SIG-M5 treated with dmso at 0.1 percent for 504 hours (cell line): ENCODE measurements around the gene ADGRL3.

Experiments
- DNase-seq: peaks from one replicate; lab custom pipeline; 2025; ENCODE audit not compliant: unreplicated experiment; lab: John Stamatoyannopoulos, UW

ADGRL3 gene

DNA sequence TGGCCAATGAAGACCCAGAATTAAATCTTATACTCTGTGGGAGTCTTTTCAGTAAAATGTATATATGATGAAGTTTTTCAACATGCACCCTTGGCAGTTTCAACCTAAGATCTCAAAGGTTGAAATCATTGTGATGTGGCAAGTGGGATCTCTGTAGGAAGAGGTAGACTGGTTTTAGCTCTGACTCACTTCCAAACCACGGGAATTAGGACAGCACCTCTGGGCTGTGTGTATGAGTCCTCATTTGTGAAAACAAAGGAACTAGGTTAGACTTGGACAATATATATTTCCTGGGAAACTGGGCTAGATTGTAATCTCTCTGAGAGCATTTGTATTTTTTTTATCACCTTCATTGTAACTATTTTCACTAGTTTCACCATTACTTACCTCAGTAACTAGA is 333.0 kb downstream of the ADGRL3 start:
- no peak for DNase-seq

DNA sequence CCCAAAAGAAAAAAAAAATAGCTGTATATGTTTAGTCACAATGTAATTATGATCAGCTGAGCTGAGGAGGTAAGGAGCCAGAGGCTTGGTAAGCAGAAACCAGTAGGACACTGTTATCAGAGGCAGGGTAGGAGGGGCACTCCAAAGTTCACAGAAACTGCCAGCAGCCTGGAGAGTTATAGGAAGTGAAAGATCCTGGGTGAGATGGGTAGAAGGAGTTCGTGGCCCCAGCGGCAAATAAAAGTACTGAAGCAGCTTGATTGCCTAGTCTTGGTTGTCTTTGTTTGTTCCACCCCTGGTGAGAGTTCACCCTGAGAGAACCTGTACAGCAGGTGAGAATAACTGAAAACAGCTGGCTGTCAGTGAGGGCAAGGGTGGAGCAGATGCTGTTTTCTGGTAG is 340.8 kb downstream of the ADGRL3 start:
- DNase-seq, result peak; percentile 79

DNA sequence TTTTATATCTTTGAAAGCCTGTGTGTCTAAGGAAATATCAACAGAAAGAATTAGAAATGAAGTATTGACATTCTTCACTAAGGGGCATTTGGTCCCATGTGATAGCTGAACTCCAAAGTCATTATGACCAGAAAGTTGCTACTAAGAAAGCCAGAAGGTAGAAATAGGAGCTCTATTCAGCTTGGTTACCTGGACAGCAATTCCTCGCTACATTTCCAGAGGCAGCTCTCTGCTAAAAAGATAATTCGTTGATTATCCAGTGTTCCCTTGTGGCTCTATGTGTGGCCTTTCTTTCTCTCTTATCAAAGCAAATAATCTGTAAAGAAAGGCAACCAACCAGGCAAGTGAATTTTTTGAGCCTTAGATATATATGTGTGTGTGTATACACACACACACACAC is 341.3 kb downstream of the ADGRL3 start:
- DNase-seq, result no peak

DNA sequence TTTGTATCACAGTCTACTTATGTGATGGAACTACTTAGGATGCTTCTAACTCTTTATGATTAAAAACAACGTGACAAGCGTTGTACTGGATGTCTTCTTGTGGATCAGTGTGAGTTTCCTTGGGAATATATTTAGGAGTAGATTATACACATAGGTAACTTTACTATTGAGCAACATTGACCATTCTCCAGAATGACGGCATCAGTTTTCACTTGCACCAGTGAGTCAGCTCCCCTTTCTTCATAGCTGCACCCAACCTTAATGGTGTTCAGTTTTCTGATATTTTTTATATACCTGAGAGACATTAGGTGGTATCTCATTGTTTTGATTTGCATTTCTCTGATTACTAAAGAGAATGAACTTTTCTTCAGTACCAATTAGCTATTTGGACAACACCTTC is 343.9 kb downstream of the ADGRL3 start:
- DNase-seq, result no peak

DNA sequence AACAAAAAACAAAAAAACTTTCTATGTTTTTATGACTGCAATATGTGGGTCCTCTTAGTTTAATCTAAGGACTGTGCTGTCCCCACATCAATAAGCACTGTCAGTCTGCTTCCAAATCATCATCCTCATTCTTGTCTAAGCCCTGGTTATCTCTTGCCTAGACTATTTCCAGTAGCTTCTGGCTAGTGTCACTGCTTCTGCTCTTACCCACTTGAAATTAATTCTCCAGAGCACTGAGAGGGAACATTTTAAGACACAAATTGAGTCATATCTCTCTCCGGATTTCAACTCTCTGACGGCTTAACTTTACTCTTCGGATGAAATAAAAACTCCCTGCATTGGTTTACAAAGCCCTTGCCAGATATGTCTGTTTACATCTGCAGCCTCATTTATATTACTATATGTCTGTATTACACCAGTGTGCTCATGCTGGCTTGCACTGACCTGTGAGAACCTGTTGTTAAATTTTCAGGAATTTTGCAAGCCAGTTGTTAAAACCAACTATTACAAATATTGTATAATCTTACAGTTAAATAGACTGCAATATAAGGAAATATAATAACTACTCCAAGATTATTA is 345.9 kb downstream of the ADGRL3 start:
- no peak for DNase-seq

DNA sequence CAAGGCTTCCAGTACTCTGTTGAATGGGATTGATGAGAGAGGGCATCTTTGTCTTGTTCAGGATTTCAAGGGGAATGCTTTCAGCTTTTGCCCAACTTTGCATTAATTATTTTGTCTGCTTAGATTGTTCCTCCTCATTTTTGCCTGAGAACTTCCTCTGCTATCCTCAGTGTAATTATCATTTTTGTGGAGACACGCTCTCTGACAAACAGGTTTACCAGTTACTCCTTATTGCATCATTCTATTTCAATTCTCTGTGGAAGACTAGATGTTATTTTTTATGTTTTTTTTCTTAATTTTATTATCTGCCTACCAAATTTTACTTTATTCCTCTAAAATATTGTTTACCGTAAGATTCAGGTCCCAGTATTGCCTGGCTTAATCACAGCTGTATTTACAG is 349.2 kb downstream of the ADGRL3 start:
- no peak for DNase-seq

DNA sequence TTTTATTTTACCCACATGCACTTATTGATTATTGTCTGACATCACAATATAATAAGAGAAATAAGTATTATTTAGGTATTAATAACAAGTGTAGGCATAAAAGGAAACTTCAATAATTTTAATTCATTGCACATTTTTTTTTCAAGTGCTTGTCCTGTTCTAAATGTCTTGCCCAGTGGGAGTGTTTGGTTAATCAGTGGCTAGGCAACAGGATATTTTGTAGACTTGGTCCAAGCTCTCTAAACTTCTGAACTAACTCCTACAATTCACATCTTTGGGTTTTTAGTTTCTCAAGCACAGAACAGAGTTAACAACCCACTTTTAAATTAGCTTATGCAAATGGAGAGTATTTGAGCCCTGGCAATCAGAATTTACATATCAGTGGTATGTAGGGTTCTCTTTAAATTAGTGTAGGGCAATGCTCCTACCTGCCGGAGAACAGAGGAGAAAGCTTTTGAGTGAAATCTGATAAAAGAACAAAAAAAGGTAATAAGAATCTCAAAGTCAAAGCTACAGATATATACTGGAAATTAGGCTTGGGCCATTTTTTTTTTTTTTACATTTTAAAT is 353.5 kb downstream of the ADGRL3 start:
- DNase-seq, result no peak

DNA sequence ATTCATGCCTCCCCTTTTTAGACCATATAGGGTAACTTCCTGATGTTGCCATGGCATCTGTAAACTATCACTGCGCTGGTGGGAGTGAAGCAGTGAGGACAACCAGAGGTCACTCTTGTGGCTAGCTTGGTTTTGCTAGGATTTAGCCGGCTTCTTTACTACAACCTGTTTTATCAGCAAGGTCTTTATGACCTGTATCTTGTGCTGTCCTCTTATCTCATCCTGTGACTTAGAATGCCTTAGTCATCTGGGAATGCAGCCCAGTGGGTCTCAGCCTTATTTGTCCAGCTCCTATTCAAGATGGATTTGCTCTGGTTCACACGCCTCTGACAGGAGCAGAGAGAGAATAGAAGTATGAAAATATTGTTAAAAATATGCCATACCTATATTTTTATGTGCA is 355.7 kb downstream of the ADGRL3 start:
- DNase-seq, result no peak

DNA sequence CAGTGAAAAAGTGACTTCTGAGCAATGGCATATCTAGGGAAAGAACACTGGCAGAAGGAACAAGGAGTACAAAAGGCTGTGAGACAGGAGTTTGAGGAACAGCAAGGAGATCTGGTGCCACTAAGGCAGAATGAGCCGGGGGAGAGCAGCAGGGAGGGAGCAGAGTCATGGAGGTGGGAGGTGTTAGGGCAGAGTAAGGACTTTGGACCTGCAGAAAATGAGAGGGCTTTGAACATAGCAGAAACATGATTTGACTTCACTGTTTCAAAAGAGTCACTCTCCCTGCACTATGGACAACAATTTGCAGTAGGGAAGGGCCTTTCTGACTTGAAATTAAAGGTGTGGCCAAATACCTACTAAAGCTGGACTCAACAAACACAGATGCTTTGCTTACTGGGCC is 356.2 kb downstream of the ADGRL3 start:
- no peak for DNase-seq

DNA sequence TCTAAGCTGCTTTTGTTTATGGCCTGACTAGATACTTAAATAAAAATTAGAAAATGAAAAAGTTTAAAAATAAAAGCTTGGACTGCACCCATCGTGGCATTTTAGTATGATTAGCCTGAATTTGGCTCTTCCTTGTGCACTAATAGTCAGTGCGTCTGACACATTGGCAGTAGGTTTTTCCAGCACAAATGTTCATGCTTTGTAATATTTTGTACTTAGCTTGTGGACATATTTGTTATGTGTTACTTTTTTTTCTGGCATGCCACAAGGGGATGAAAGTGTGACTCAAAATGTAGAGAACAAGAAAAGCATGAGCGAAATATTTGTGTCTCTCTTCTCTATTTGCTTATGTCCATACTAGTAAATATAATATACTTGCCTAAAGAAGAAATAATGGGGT is 359.3 kb downstream of the ADGRL3 start:
- no peak for DNase-seq

DNA sequence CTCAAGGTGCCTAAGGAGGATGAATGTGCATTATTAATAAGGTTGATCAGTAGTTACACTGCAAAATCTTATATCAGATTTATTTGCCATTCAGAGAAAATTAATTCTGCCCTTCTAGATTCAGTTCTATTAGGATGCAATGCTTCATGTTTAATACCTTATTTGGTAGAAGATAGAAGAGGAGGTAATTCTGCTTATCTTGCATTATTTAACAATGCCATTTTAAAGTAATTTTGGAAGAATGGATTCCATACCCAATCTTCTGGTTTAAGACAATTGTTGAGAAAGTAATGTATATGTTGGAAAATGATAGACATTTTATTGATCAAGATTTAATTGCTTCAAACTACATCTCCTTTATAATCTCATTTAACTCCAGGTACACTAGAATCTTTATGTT is 360.9 kb downstream of the ADGRL3 start:
- no peak for DNase-seq

DNA sequence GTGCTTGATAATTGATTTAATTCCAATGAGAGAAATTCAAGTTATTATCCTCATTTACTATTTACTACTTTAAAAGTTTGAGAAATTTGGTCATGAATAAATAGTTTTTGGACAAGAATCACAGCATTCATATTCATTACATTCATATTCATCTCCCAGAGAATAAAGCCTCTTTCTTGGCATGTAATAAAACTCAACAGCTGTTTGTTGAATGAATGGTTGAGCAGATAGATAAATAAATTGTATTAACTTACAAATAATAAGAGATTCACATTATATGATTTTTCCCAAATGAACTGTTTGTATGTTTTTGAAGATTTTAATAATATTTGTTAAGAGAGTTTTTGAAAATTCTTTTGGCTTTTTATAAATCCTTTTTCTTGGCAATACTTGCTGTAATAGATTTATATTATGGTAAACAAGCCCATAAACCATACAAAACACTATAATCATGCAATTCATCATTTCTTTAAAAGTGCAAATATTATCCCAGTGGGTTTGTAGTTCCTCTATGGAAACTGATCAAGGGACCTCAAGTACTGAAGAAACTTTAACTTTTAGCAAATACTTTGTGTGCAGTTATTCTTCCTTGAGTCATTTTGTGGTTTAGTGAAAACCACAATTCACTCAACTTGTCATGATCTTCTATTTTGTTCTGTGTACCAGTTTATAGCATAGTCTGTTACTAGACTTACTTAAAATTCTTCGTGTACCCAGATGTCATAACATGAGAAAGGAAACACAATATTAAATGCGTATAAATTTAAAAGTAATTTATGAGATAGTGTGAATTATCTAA is 371.8 kb downstream of the ADGRL3 start:
- peak; percentile 74 for DNase-seq

DNA sequence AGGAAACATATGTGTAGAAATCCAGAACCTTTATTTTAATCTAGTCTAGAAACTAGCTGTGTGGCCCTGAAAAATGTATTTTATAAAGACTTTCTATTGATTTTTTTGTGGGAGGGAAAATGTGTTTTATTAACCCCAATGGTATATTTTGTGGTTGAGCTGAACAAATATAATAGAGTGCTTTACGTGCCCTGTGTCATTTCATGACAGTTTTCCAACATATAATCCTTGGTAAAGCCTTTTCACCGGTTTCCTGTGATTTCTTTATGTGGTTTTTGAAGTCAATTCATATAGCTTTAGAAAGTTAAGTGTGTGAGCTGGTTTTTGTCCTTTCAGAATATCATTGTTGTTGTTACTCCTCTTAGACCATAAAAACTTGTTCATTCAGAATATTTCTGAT is 375.7 kb downstream of the ADGRL3 start:
- no peak for DNase-seq

DNA sequence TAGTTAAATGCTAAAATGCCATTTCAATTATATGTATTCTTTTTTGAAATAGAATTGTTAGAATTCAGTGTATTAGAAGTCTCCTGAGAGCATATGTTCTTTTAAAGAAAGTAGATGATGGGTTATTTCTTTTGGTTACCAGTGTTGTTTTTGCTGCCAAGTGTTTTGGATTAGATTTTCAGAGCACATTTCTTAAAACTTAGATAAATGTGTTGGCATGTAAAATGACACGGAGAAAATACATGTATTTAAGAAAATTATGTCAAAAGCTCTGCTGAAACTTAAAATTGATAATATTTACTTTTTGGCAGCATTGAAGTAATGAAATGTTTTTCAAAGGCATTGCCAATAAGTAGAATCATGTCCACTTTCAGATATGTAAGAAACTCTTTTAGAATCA is 379.7 kb downstream of the ADGRL3 start:
- DNase-seq, result no peak

DNA sequence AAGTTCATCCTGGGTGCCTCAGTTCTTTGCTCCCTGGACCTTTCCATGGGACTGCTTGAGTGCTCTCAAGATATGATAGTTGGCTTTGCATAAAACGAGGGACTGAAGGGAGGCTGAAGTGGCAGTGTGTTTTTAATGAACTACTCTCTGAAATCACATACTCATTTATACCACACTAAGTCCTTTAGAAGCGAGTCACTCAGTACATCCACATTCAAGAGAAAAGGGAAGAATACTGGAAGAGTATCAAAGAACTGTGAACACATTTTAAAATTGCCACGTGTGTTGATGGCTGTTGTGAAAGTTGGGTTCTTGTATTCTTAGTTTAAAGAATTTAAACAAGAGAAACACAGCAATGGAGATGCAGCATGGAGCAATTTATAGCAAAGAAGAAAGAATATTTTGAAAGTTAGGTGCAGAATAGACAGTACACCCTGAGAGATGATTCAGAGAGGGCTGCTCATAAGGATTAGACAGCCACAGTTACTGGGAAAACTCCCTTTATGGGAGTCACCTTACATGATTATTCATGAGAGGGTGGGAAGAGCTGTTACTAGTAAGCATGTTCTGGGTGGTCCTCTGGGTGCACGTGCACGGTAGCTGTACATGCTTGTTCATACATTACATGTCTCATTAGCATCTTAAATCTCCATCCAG is 380.7 kb downstream of the ADGRL3 start:
- DNase-seq, result no peak

DNA sequence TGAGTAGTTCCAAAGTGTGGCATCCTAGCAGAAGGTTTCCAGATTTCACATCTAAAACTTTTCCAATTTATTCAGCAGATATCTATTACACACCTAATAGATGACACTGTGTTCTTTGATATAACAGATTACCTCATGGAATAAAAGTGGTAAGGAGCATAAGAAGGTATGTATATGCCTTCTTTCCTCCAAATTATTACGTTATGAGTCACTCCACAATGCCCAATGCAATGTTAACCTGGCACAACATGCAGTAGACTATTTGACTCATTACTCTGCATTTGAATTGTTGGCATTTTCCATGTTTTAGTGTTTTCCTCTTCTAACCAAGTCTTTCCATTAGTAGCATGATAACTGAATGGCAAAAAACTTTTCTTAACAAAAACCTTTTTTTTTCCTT is 383.6 kb downstream of the ADGRL3 start:
- no peak for DNase-seq

DNA sequence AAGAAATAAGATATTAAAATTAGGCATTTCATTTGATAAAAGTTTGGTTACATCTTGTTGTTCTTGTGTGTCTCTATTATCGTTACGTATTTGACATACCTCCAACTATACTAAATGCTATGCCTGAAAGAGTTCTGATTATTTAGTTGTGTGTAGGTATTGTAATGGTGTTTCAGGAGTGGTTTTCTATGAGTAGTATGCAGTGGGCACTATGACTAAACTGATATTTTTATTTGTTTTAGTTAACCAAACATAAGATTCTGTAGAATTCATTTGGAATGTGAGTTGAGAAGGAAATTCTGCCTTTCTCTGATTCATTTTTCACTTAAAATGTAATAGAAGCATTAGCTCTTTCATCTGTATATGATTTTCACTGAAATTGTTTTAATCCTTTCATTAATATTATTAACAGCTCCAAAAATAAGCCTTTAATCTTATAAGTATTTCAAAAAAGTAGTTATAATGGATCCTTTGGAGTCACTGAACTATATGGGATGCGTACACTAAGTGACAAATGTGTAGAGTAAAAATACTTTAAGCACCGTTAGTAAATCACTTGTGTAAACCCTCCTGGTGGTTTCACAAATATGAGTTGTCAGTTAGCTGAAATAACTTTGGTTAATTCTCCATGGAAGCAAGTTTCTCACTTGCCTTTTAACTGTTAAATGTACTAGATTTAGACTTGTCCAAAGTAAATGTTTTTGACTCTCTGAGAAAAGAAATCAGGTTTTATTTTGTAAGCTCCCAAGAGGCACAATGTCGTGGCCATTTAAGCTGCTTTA is 388.7 kb downstream of the ADGRL3 start:
- no peak for DNase-seq

DNA sequence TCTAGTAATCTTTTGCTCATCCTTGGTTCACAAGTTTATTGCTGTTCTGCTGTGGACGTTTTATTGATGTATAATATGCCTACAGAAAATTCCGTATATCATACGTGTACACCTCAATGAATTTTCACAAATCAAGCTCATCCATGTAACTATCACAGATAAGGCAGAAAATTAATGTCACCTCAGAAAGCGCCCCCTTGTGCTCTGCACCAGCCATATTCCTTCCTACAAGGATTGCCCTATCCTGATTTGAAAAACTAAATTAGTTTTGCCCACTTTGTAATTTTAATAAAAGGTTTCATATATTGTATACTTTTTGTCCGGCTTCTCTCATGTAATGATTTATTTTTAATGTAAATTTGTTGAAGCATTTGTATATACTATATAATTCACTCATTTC is 390.8 kb downstream of the ADGRL3 start:
- no peak for DNase-seq

DNA sequence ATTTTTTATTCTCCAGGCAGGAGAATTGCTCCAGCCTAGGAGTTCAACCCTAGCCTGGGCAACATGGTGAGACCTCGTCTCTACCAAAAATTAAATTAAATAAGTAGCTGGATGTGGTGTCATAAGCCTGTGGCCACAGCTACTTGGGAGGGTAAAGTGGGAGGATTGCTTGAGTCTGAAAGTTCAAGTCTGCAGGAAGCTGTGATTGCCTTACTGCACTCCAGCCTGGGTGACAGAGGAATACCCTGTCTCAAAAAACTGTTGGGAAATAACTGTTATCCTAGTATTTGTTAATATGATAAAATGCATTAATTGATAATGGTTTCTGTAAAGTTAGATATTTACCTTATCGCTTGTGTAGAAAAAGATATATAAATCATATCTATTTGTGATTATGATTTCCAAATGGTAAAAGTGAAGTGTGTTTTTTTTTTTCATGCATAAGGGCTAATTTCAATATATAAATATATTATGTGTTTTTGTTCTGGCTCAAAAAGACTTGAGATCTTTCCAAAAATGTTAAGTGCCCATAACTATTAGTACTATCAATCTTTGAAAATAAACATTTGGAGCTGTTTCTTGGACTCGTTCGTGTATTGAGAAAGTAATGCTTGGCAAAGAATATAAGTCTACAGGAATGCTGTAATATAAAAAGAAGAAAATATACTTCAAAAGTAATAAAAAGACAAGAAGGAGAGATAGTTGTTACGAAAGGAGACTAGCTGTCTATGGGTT is 396.6 kb downstream of the ADGRL3 start:
- no peak for DNase-seq

DNA sequence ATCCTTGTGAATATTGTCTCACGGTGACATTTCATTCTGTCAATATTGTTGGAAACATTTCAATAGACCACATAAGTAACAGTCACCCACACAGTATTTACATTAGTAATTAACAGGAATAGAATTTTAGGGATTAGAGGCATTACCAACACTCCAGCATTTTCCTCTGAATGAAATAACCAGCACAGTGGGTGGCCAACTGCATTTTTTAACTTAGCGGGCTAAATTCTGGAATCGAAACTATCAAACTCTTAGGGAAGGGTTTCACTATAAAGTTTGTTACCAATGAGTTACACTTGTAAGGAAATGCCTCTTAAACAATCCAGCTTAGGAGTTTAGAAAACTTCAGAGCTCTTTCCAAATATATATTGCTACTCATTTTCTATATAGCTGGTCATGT is 403.0 kb downstream of the ADGRL3 start:
- DNase-seq, result no peak

DNA sequence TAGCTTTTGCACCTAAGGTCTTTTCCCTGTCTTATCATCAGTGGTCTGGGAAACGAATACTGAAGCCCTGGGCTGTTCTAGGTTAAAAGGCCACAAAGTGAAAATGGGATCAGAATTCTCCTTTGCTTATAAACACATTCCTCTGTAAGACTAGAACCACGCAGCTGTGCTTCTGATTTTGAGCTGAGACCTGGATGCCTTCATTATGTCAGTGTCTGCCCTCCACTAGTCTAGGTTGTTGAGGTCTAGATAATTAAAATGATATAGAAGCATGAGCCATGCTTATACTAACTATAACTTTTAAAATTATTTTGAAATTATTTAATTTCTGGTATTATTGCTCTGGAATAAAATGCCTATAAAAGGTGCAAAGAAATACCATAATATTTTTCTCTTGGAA is 403.9 kb downstream of the ADGRL3 start:
- no peak for DNase-seq
